Cardiac fibroblast (primary cell): ENCODE measurements around the gene CD28.
"Not testable (repeated sequence)": the region's sequence is repeated elsewhere in the genome, so short reads cannot be mapped to it uniquely, and the experiment has no call there.

Experiments used
- DNase-seq, 2 donors: peaks; one replicate each; pipeline versions ENCODE4 v3.0.0 to v3.0.0-alpha.2; 2010; ENCODE audit warnings: low read depth in 2 of 2
- H3K4me3 ChIP-seq, 2 donors: replicated peaks in 1 of 2; 1 replicate in 1 of 2; 2 replicates in 1 of 2; pipeline ENCODE4 v1.5.1; 2011; ENCODE audit warnings: low read depth in 2 of 2, low read length in 2 of 2, mild to moderate bottlenecking in 2 of 2, moderate library complexity in 1 of 2
- CTCF ChIP-seq: IDR thresholded peaks from one replicate; pipeline ENCODE4 v1.5.1; 2011; ENCODE audit warnings: low read depth, mild to moderate bottlenecking, low read length, inconsistent platforms

CD28 gene

GRCh38 chr2:203763241-203763937, 57.0 kb downstream of the CD28 start:
- no peak for DNase-seq
- TF ChIP-seq CTCF: no peak
- H3K4me3 ChIP-seq: no peak overlapping the region

GRCh38 chr2:203763938-203764664, 57.7 kb downstream of the CD28 start:
- TF ChIP-seq CTCF: no peak
- H3K4me3 ChIP-seq: no peak overlapping the region

GRCh38 chr2:203772456-203773165, 66.2 kb downstream of the CD28 start:
- TF ChIP-seq CTCF: no peak
- DNase-seq: no peak
- no peak overlapping the region for H3K4me3 ChIP-seq

More at GRCh38 chr2:203763938-203764664, 57.7 kb downstream of the CD28 start:
- DNase-seq: no peak

GRCh38 chr2:203774760-203775159, 68.3 kb downstream of the CD28 start:
- DNase-seq: peak in 1 of 2 donors; percentile 19
- TF ChIP-seq CTCF: no peak
- H3K4me3 ChIP-seq: no peak overlapping the region

GRCh38 chr2:203775684-203776083, 69.2 kb downstream of the CD28 start:
- H3K4me3 ChIP-seq: no peak overlapping the region
- no peak for TF ChIP-seq CTCF

GRCh38 chr2:203777030-203777429, 70.6 kb downstream of the CD28 start:
- H3K4me3 ChIP-seq: no peak overlapping the region
- TF ChIP-seq CTCF: no peak
- DNase-seq: peak in 1 of 2 donors; percentile 54

More at GRCh38 chr2:203775684-203776083, 69.2 kb downstream of the CD28 start:
- no peak for DNase-seq

GRCh38 chr2:203779477-203780073, 73.1 kb downstream of the CD28 start:
- DNase-seq, H3K4me3 ChIP-seq: not testable (repeated sequence)
